C4-2B (cell line): ENCODE results near the gene GPR162.

ENCODE experiments used
- CTCF ChIP-seq: fragments of 450-650 bp; conservative IDR thresholded peaks from 2 replicates; pipeline ENCODE4 v1.5.1; 2017; ENCODE audit warnings: mild to moderate bottlenecking
- ZFX ChIP-seq: fragments of 450-650 bp; IDR thresholded peaks from 2 replicates; pipeline ENCODE4 v1.6.1; 2017

GRCh38 chr12:6828781-6829535, 7.3 kb downstream of the GPR162 start:
- peak; percentile 16 for TF ChIP-seq CTCF
- no peak for TF ChIP-seq ZFX
